ENCODE results near the gene BCL7B.

- TF ChIP-seq CTCF (IDR thresholded peaks at IDR 0.05 in 8 of 11, conservative IDR thresholded peaks at IDR 0.05 in 3 of 11), result no peak
- no peak for TF ChIP-seq POLR2AphosphoS5 (IDR thresholded peaks at IDR 0.05)
Observed at GRCh38 chr7:73605601-73606220, 48.2 kb upstream of the BCL7B start.

Data from spleen (tissue), 7 donors.